Measurements from ENCODE around the gene RPL4.
A peak's percentile ranks its signal among the peaks of the same experiment; 100 is the strongest.
"Not testable (repeated sequence)": the region's sequence is repeated elsewhere in the genome, so short reads cannot be mapped to it uniquely, and the experiment has no call there.

The RPL4 gene

DNA sequence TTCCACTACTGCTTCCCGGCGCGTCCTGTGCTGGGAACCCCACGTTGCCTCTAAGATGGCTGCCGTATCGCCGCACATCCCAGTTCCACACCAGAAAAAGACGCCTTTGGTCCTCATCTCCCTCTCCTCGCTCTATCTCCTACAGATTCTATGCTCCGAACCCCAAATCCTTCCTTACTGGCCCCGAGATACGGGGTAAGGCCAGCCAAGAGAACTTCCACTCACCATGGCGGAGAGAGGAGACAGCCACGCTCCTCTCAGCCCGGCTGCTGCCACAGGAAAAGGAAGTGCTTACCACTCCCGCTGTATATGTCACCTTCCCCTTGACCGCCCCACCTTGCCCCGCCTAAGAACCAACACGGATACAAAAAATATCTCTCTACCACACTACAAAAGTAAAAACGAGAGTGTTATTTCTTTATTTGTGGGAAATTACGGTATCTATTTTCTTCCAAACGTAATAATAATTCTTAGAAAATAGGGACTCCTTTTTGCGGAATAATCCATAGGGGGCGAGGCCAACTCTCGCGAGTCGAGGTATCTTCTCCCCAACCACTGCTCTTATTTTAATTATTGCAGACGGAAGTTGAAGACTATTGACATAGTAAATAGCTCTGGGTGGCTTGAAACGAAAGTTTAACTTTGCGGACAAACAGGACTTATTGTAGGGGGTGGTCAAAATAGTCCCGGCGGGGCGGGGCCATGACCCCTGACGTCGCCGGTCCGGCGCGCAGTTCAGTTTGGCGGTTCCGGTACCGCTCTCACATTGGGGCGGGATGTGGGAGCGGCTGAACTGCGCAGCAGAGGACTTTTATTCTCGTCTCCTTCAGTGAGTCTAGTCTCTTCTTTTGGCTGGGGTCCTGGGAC lies at the start of gene RPL4, which contains the start of gene ZWILCH:
TSS of gene RPL4 (minus strand) at position 293 of the 867 bp plus-strand sequence. CDS start at position 228, 65 bp downstream.
TSS of gene ZWILCH (plus strand) at position 764 of the 867 bp plus-strand sequence. CDS start at position 777, 13 bp downstream.
- peak; percentile 50 to 65 for DNase-seq (ENCODE audit: low read depth in 2 of 2)

GRCh38 chr15:66545255-66545654 lies 40.6 kb upstream of the RPL4 start:
- no peak for DNase-seq (ENCODE audit: low read depth in 2 of 2)

DNA sequence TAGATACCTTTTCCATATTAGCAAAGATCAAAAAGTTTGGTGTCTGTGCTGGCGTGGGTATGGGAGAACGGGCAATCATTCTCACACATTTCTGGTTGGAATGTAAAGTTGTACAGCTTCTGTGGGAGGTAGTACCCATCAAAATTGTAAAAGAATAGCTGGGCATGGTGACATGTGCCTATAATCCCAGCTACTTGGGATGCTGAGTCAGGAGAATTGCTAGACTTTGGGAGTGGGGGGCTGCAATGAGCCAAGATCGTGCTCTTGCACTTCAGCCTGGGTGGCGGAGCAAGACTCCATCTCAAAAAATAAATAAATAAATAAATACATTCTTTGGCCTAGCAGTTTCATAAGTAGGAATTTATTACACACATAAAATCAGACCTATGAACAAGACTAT lies 38.2 kb upstream of the RPL4 start:
- DNase-seq (ENCODE audit: low read depth in 2 of 2), result no peak

GRCh38 chr15:66535056-66535455 lies 30.4 kb upstream of the RPL4 start:
- no peak for DNase-seq (ENCODE audit: low read depth in 2 of 2)

GRCh38 chr15:66524838-66525237 lies 20.2 kb upstream of the RPL4 start:
- no peak for DNase-seq (ENCODE audit: low read depth in 2 of 2)

- no peak for DNase-seq (ENCODE audit: low read depth in 2 of 2)
These were observed 19.3 kb upstream of the RPL4 start for GRCh38 chr15:66523926-66524325.

DNA sequence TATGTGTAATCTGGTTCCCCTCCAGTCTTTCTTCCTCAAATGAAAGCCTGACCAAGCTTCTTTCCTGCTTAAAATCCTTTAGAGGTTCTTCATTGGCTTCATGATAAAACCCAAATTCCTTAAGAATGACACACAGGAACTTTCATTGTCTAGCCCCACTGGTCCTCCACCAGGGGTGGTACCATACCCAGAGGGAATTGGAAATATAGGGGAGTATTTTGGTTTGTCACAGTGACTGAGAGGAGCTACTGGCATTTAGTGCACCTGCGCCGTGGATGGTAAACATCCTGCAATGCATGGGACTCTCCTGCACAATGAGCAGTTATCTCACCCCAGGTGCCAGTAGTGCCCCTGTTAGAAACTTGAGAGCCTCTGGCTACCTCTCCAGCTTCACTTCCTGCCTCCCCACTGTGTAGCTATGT lies 11.3 kb upstream of the RPL4 start:
- no peak for DNase-seq (ENCODE audit: low read depth in 2 of 2)

DNA sequence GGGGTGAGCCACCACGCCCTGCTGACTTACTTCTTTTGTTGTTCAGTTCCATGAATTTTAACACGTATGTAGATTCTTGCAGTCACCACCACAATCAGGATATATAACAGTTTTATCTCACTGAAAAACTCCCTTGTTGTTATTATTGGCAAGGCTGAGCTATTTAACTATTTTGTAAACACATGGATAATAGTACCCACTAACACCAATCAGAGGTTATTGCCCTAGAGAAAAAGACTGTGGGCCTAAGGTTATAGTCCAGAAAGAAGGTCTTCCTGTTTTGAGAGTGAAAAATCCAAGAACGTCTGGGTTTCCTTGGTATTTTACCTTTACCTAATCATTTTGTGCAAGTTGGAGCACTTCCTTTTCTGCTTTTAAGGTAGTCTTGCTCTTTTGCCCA lies 9.9 kb upstream of the RPL4 start:
- no peak for DNase-seq (ENCODE audit: low read depth in 2 of 2)

GRCh38 chr15:66508293-66508883 lies 3.7 kb upstream of the RPL4 start:
- DNase-seq (ENCODE audit: low read depth in 2 of 2), result no peak

GRCh38 chr15:66505818-66506217 lies 1.2 kb upstream of the RPL4 start:
- DNase-seq (ENCODE audit: low read depth in 2 of 2), result no peak

DNA sequence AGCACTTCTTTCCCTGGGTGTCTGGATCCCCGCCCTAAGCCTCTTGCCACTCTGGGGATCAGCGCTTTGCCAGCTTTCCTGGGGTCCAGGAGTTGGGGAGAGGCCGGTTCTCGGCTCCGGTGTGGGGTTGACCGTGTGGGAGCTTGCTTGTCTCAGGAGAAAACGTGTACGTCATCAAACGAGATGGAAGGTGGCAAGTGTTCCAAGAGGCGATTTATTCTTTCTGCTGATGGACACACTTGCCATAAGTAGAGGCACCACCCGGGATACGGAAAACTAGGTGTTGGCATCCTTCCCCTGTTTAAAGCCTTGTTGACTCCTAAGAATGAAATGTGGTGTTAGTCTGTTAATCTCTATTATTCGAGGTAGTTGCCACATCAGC lies 766 bp upstream of the RPL4 start:
- no peak for DNase-seq (ENCODE audit: low read depth in 2 of 2)

DNA sequence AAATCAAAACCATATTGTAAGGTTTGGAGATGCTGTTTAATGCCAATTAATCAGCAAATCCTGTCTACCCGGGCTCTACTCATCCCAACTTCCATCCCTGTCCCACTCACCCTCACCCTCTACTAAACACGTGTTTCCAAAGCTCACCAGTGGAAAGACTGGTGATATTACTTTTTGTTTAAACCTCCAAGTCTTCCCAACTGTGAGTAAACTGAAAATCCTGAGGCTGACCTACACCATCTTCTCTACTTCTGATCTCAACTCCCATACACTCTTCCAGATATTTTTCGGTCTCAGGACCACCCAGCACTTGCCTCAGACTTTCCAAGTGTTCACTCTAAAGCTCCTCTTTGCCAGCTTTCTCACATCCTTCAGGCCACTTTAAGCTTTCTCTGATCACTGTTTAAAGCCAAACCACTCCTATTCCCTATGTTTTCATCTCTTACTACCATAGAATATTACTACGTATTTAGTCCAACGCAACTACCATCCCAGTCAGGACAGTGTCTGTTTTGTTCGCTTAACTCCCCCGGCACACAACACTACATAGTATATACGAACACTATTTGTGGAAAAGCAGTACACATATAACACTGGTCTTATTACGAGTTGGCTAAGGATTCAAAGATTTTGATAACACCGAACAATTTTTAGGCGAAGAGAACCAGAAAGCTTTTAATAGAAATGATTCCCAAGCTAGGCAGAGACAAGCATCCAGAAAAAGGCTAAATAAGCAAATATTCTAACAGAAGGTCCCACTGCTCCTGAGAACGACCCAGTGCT lies 684 bp downstream of the RPL4 start:
- no peak for DNase-seq (ENCODE audit: low read depth in 2 of 2)

GRCh38 chr15:66503041-66503648 lies 1.5 kb downstream of the RPL4 start:
- DNase-seq (ENCODE audit: low read depth in 2 of 2), result not testable (repeated sequence)

DNA sequence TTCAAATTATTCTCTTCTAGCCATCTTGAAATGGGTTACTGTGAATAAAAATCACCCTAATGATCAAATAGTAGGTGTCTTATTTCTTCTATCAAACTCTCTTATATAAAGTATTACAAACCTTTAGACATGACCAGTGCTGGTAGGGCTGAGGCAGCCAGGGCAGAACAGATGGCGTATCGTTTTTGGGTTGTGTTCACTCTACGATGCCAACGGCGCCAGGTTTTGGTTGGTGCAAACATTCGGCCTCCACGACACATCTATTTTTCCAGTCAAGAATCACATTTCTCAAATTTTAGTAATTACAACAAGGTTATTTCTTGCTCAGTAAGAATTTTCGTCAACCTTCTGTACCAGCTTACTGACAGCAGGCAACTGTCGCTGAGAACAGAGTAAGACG lies 2.2 kb downstream of the RPL4 start:
- DNase-seq (ENCODE audit: low read depth in 2 of 2), result no peak

- DNase-seq (ENCODE audit: low read depth in 2 of 2), result not testable (repeated sequence)
These were observed 4.3 kb downstream of the RPL4 start for GRCh38 chr15:66500346-66500745.

DNA sequence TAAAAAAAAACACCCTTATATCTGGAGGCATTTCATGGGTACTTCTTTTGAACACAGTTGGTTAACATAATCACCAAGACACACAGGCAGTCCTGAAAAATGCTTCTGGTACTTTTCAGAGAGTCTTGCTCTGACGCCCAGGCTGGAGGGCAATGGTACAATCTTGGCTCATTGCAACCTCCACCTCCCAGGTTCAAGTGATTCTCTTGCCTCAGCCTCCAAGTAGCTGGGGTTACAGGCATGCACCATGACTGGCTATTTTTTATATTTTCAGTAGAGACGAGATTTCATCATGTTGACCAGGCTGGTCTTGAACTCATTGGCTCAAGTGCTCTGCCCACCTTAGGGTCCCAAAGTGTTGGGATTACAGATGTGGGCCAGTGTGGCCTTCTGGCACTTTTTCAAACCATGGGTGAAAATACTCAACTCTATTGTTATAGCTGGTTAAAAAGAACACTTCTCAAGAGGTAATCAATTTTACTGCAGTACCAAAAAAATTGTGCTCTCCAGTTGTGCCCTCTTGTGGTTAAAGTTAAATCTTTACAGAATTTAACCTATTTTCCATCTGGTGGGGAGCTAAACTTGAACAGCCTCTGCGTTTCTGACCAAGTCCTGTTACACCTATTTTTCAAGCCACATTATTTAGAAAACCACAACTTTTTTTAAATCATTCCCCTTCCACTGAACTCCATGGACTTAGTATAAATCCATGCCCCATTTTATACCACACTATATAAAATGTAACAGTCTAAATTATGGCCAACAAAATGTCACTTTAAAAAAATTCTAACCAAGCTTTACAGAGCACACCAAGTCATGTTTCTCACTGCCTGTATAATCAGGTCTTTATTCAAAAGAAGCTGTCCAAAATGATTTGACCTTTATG lies 5.9 kb downstream of the RPL4 start:
- DNase-seq (ENCODE audit: low read depth in 2 of 2), result no peak

GRCh38 chr15:66497502-66498455 lies 6.9 kb downstream of the RPL4 start, which contains the start of gene SNAPC5:
TSS of gene SNAPC5 (minus strand) at chr15:66497762. CDS start at chr15:66497731, 31 bp downstream.
- DNase-seq (ENCODE audit: low read depth in 2 of 2), result peak; percentile 96 to 97

- DNase-seq (ENCODE audit: low read depth in 2 of 2), result no peak
These were observed 7.6 kb downstream of the RPL4 start for GRCh38 chr15:66496951-66497501.

DNA sequence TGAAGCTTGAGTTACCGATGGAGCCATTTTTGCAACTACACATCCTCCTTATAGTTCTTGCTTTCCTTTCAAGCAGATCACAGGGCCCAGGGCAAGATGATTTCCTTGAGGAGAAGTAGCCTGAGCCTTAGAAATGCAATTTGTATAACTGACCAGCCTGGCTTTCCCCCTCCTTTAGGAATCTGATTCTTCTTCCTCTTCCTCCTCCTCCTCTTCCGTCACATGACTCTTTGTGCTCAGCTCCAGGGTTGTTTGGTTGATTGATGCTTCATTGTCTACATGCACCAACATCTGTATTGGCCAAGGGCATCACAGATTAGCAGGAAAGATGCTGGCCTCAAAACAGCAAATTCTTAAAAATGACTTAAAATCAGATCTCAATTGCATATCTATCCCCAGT lies 10.4 kb downstream of the RPL4 start:
- no peak for DNase-seq (ENCODE audit: low read depth in 2 of 2)

Data from stimulated activated CD8-positive, alpha-beta memory T cell treated with anti-CD3 and anti-CD28 coated beads, Interleukin-2, amount 100 ng/mL, for 1 hour (primary cell).